Fibroblast of mammary gland (primary cell): Measurements from ENCODE around the gene TMIGD3.

Experiments
- DNase-seq: peaks from one replicate; pipeline ENCODE4 v3.0.0-alpha.2; 2010; ENCODE audit warnings: low read depth
- H3K4me3 ChIP-seq: 2 replicates; pipeline ENCODE4 v1.5.1; 2011; ENCODE audit warnings: low read depth, mild to moderate bottlenecking, low read length, moderate library complexity; ENCODE audit not compliant: control insufficient read depth
- TF ChIP-seq, protein P1 (sequence below): conservative IDR thresholded peaks from 2 replicates; pipeline ENCODE4 v1.5.1; 2011; ENCODE audit warnings: low read depth, low read length, inconsistent platforms; ENCODE audit not compliant: control insufficient read depth, insufficient read depth

Gene TMIGD3

DNA sequence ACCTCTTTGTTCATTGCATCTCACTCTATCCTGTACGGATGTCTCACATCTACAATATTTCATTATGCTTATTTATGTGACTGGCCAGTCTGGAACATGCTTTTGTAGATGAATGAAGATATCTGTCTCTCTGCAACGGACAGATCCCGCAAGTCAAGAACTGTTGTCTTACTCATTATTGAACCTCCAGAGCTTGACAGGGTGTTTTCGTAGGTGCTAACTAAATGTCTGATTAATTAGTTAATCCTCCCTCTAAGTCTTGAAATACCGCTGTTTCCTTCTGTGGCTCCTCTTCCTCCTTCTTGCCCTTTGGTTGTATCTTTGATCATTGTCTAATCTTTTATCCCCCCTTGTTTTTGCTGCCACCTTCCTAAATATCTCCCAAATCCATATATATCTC lies 32.8 kb downstream of the TMIGD3 start:
- no peak overlapping the region for H3K4me3 ChIP-seq
- no peak for DNase-seq
- TF ChIP-seq, protein P1, sequence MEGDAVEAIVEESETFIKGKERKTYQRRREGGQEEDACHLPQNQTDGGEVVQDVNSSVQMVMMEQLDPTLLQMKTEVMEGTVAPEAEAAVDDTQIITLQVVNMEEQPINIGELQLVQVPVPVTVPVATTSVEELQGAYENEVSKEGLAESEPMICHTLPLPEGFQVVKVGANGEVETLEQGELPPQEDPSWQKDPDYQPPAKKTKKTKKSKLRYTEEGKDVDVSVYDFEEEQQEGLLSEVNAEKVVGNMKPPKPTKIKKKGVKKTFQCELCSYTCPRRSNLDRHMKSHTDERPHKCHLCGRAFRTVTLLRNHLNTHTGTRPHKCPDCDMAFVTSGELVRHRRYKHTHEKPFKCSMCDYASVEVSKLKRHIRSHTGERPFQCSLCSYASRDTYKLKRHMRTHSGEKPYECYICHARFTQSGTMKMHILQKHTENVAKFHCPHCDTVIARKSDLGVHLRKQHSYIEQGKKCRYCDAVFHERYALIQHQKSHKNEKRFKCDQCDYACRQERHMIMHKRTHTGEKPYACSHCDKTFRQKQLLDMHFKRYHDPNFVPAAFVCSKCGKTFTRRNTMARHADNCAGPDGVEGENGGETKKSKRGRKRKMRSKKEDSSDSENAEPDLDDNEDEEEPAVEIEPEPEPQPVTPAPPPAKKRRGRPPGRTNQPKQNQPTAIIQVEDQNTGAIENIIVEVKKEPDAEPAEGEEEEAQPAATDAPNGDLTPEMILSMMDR = no peak

DNA sequence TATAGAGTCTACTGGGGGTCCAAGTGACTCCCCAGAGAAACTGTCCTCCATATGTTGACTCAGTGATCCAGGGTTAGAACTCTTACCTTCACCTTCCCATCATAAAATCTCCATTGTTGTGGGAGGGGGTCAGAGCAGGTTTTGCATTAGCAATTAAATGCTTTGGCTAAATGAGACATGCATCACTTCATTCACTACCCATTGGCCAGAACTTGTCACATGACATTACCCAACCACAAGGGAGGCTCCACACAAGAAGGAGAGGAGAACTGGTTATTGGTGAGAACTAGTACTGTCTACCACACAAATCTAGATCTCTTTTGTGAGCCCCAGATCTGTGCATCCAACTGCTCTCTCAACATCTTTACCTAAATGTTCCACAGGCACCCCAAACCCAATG lies 33.9 kb downstream of the TMIGD3 start:
- H3K4me3 ChIP-seq = no peak overlapping the region
- no peak for DNase-seq
- TF ChIP-seq, protein P1 = no peak

DNA sequence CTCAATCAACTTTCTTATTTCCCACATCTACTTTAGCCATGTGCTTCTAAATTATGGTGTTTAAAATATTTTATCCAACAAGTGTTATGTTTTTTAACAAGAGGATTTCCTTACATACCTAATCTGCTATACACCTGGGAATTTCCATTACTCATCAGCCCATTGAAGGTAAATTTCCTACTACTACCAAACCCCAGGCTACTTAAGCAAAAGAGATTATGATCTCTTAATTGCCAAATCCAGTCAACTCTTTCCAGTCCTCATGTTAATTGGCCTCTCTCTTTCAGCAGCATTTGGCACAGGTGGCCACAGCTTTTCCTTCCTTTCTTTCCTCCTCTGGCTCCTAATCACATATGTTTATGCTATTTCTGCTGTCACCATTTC lies 34.7 kb downstream of the TMIGD3 start:
- TF ChIP-seq, protein P1 = no peak
- no peak for DNase-seq
- no peak overlapping the region for H3K4me3 ChIP-seq

DNA sequence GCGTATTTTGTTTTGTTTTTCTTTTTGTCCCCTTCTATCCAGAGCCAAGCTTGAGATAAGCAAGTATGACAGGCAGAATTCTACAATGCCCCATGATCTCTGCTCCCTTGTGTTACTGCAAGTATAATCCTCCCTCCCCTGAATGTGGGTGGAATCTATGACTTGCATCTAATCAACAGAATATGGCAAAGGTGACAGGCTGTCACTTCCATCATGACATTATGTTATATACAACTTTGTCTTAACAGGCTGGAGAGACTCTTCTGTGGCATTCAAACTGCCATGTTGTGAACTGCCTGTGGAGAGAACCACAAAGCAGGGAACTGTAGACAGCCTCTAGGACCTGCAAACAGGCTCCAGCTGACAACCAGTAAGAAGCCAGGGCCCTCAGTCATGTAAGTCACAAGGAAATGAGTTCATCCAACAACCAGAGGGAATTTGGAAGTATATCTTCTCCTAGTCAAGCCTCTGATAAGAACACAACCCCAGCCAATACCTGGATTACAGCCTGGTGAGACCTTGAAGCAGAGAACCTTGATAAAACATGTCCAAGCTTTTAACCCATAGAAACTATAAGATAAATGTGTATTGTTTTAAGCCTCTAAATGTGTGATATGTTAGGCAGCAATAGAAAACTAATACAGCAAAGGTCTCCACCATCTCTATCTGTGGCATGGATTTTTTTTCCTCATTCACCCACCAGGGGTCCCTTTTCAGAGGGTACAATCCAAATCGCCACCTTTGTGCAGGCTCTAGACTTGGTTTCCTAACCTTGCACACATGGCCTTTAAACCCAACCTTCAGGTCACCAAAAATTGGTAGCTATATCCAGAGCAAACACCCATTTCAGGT lies 35.3 kb downstream of the TMIGD3 start:
- no peak overlapping the region for H3K4me3 ChIP-seq
- DNase-seq = no peak
- TF ChIP-seq, protein P1 = no peak

DNA sequence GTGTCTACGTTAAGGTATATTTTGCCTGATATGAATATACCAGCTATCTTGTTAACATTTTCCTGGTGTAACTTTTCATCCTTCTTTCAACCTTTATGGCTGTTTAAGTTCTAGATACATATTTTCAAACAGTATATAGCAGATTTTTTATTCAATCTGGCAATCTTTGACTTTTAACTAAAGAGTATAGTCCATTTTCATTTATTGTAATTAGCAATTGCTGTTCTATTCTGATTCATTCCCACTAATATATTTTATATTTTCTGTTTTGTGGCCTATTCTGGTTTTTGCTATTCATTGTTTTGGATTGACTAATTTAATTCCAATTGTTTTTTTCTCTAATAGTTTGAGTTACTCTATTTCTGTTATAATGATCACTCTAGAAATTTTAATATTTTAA lies 37.0 kb downstream of the TMIGD3 start:
- no peak overlapping the region for H3K4me3 ChIP-seq
- TF ChIP-seq, protein P1 = no peak
- DNase-seq = no peak

DNA sequence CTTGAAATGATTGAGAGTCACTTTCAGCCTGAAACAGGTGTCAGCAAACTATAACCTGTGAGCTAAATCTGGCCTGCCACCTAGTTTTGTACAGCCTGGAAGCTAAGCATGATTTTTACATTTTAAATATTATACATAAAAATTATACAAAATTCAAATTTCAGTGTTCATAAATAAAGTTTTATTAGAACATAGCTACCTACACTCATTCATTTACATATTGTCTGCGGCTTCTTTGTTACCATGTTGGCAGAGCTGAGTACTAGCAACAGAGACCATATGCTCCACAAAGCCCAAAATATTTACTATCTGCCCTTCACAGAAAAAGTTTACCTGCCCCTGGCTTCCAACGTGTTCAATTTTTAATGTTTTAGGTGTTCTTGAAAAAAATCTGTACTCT lies 37.7 kb downstream of the TMIGD3 start:
- TF ChIP-seq, protein P1 = no peak
- DNase-seq = no peak
- H3K4me3 ChIP-seq = no peak overlapping the region
